HG03280 (cell line): ENCODE measurements around the gene CDK5RAP2.

Experiments used
- ATAC-seq: cut with Tn5 transposase; IDR thresholded peaks from one replicate; pipeline ENCODE4 v1.9.1; 2021; ENCODE audit warnings: mild to moderate bottlenecking, moderate library complexity; ENCODE audit not compliant: unreplicated experiment

The CDK5RAP2 gene

DNA sequence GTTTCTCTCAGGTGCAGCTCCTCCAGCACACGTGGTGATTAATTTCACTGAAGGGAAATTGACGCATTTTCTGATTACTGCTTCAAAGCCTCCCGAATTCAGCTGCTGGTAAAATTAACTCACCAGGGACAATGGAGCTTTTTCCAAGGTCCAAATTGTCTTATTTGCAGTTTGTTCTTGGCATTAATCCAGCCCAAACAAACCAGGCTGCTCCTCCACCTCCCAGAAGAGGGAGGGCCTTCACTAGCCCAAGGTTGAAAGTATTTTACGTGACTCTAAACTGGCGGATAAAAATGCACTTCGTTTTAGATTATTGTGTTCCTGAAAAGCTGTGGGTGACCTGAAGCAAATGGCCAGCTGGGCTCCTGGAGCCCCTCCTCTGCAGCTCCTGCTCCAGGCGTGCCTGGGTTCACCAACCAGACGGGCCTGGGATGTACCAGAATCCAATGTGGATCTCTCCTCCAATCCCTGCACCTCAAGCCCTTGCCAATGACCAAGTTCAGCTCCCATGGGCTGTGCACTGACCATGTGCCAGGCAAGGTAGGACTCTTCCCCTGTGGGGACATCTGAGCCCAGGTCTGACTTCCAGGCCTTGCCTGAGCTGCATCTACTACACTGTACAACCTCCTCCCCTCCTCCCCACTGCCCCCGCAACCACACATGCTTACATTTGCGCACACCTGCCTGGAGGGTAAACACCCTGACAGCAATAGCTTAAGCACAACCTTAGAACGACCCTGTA lies 193.4 kb downstream of the CDK5RAP2 start:
- no peak for ATAC-seq

DNA sequence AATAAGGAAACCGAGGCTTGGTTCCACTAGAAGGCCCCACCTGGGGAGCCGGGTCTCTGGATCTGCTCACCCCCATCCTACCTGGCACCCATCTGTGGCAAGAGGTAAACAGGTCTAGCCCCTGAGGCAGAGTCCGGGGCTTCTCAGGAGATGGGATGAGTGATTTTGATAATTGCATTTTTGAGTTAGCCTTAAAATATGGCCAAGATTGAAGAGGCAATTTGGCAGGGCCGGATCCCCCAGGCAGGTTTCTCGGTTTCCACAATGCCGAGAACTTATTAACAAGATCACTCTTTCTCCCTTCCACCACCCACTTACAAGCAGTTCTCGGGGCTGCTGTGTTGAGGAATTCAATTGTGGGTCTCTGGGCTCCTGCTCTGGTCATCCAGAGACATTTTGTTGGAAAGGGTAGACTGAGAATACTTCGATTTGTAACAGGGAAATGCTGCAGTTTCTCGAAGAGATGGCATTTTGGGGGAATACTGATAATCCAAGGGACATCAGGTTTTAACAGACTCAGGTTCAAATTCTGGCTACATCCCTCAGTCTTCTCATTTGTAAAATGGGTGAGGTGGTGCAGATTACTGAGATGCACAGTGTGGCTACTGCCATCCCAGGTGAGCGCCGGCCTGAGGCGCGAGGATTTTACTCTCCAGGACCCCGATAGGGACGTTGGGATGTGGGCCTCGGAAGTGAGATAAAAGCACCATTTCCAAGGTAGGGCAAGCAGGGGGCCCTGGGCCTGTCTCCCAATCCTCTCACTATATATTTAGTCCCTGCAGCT lies 194.2 kb downstream of the CDK5RAP2 start:
- ATAC-seq: no peak

DNA sequence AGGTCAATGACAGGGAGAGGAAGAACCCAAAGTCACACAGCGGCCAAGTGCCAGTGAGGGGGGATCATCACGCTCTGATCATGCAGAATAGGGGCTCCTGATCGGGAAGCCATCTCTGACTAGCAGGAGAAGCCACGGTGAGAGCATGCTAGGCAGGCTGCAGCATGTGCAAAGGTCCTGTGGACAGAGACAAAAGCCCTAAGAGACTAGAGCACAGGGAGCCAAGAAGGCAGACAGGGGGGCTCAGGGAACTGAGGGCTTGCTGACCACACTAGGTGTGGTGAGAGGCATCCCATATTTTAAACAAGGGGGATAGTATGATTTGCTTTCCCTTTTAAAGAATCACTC lies 195.1 kb downstream of the CDK5RAP2 start:
- no peak for ATAC-seq

DNA sequence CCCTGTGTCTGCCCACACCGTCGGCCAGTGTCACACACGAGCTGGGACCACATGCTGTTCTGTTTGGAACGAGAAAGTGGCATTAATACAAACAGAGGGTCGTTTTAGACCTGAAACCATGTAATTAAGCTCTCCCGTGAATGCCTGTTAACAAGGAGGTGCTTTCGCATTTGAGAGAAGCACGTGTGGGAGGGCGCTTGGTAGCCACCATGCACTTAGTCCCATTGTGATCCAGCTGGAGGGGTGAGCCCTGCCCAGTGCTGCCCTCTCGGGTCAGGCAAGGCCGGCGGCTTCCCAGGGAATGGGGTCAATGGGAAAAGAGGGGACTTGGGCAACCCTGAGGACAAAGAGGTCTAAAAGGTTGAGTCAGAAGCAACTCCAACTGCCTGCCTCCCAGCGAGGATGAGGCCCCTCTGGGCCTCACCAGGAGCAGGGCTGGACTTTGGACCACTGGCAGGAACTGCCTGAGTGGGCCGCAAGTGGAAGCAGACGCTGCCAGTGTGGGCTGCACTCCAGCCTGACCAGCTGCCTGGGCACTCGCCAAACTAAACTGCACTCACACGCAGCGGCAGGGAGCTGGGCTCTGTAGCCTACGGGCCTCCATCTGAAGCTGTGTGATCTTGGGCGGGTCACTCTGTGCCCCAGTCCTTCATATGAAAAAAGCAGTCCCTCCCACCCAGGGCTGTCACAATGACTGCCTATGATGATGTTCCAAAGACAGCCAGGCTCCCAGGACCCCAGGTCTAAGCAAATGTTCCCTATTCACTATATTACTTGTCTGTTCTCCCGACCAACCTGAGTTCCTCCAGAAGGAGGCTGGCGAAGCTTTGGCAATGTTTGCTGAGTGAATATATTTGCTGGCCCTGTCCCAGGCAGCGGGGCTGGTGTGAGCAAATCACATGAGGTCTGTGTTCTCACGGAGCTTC lies 195.7 kb downstream of the CDK5RAP2 start:
- no peak for ATAC-seq

DNA sequence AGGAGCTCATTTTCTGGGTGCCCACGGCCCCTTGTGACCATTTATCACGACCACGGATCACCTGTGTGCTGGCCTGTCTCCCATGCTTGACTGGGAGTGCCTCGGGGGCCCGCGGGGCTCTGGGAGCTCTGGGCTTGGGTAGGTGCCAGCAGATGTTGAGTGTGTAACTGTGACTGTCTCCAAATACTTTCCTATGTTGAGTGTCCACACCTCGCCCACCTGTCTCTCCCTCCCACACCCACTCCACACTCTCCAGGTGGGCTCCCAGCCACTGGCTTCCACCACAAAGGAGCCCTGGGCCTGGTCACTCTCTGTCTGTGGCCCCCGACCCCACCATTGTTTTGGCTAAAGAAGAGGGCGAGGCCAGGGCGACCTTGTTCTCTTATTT lies 196.4 kb downstream of the CDK5RAP2 start:
- ATAC-seq: no peak

DNA sequence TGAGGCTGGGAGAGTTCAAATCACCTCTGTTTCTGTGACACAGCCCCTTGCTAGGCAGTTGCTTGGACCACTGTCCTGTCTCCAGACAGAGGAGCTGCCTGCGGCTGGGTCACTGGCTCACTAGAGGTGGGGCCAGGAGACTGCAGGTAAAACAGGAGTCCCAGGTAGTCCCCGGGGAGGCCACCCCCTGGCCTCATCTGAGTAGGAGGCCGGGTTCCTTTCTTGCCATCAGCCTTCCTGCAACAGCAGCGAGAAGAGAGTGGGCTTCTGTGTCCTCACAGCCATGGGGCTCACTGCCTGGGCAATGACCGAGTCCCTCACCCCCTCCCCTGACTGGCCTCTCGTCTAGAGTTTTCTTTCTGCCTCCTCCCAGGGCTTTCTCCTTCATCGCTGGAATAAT lies 197.5 kb downstream of the CDK5RAP2 start:
- no peak for ATAC-seq

DNA sequence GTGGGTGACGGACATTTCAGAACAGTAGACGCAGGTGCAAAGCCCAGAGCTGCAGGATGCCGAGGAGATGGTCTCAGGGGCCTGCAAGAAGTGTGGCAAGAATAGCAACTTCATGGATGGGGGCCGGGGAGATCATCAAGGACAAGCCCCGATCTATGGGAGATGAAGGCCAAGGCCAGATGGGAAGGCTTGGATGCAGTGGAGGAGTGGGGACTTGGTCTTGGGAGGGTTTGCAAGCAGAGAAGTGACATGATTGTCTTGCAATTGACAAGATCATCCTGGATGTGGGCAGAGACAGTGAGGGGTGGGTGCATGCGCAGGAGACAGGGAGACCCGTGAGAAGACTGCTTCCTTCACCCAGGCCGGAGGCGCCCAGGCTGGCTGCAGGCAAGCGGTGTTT lies 198.1 kb downstream of the CDK5RAP2 start:
- ATAC-seq: no peak

DNA sequence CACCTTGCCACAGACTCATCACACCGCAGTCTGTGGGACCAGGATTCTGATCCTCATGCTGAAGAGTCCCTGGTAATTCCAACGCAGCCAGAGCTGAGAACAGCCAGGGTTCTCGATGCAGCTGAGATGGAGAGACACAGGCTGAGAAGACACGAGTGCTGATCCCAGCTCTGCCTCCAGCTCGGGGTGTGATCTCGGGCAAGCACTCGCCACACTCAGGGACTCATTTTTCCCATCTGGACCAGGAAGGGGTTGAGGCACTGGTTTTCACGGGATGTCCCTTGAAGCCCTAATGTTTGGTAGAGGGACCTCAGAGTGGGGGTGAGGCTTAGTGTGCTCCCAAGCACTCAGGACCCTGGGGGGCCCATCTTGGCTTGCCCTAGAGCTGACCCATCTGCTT lies 200.4 kb downstream of the CDK5RAP2 start:
- no peak for ATAC-seq

DNA sequence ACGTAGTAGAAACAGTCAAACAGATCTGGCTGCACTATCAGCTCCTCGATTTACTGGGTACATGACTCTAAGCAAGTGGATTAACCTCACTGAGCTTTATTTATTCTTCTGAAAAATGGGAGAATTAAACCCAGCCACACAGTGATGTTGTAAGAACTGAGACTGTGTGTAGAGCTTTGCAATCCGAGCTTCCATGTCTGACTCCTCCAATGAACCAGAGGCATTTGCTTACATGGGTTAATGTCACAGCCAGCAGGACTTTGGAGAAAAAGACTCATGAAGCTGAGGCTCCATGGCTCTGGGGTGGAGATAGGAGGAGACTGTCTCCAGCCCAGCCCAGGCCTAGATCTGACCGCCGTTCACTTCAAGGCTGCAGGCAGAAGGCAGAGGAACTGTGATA lies 201.3 kb downstream of the CDK5RAP2 start:
- ATAC-seq: no peak

DNA sequence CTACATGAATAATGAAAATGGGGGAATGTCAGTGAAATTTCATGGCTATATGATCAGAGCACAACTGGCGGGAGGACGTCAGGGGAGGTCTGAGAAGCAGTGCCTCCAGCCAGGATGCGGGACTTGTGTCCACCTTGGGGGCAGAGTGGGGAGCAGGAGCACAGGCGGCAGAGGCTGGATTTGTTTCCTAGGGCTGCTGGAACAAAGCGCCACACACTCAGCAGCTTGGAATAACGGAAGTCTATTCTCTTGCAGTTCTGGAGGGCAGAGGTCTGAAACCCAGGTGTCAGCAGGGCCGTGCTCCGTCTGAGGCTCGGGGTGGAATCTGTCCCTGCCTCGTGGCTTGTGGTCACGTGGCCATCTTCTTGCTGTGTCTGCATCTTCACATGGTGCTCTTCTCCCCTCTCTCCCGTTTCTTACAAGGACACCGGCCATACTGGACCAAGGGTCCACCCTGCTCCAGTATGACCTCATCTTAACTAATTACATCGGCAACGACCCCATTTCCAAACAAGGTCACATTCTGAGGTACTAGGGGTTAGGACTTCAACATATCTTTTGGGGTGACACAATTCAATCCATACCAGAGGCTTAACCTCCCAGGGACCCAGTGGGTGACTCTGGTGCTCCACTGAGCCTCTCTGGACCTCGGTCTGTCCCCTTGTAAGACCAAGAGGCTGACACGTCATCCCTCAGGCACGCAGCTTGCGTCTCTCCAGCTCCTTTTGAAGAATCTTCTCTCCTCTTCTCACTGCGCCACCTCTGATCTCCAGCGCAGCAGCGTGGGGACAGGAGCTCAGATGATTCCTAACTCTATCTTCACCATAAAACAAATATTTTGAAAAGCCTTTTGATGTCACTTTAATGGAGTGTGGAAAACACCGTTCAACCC lies 202.5 kb downstream of the CDK5RAP2 start:
- ATAC-seq: no peak

DNA sequence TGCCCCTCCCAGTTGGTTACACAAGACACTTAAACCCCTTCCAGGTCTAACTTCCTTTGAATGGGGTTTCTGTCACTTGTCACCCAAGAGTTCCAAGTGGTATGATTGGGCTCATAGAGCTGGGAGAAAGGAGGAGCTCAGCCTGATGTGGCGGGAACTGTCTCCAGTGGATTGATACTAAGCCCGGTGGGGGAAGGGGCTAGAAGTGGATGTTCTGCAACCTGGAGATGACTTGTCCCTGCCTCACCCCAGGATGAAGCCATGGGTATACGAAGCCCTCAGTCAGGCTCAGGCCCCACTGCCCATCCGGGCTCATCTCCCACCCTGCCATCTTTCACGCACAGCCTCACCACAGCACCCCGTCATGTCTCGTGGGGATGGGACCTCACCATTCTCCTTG lies 203.9 kb downstream of the CDK5RAP2 start:
- ATAC-seq: no peak

DNA sequence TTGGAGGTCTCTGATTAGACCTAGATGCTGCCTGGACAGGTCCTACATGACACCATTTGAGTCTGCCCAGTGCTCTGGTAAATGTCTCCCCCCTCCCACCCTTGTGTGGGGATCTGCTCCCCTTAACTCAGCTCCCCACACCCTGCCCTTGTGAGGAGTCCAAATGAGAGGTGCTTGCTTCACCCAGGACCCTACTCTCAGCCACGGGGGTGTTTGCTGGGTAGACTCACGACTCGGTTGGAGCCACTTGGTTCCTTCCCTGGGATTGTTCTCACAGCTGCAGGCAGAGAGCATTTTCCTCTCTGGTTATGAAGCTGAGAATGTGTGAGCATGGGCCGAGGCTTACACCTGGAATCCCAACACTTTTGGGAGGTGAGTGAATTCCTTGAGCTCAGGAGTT lies 204.7 kb downstream of the CDK5RAP2 start:
- ATAC-seq: no peak

DNA sequence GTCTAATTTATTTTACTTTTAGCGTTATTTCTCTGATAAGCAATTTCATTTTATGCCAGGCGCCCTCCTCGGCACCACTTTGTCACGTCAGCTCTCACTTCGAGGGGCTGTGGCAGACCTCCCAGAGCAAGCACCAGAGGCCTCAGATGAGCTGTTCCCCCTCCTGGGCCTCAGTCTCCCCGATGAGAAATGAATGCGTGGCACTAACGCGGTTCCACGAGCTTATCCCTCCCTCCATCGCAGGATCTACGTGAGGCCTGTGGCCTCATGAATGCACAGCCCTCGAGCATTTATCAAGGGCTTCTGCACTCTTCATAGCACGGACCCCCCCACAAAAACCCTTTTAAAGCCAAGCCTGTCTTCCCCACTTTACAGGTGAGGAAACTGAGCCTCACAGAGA lies 205.2 kb downstream of the CDK5RAP2 start:
- no peak for ATAC-seq

DNA sequence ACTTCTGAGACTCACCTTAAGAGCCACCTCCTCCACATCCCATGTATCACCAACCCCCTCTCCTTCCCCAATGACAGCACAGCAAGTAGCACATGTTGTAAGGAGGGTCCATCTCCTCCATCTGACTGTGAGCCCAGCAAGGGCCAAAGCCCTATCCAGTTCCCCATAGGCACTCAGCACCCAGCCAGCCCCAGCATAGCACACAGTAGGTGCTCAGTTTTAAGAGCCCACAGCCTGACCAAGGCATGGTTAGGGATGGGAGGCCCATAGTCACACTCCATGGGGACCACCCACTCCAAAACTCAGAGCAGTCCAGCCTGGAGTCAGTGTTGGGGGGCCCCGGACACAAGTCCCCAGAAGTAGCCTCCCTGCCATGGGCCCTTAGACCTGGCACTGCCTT lies 205.7 kb downstream of the CDK5RAP2 start:
- ATAC-seq: no peak

DNA sequence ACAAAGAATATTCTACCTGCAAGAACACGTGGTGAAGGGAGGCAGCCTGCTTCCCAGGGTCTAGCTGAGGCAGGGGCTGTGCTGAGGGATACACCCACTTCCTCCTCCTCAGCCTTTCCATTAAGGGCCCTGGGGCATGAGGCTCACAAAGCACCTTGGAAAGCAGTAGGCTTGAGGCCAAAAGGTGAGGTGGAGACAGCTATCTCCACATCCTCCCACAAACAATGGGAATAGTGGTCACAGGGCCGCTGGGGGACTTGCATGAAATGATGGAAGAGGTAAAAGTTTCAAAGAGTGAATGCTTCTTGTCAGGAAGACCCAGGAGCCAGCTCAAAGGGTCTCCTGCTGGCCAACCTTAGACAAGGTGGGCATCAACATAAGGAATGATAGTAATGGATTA lies 207.9 kb downstream of the CDK5RAP2 start:
- no peak for ATAC-seq

DNA sequence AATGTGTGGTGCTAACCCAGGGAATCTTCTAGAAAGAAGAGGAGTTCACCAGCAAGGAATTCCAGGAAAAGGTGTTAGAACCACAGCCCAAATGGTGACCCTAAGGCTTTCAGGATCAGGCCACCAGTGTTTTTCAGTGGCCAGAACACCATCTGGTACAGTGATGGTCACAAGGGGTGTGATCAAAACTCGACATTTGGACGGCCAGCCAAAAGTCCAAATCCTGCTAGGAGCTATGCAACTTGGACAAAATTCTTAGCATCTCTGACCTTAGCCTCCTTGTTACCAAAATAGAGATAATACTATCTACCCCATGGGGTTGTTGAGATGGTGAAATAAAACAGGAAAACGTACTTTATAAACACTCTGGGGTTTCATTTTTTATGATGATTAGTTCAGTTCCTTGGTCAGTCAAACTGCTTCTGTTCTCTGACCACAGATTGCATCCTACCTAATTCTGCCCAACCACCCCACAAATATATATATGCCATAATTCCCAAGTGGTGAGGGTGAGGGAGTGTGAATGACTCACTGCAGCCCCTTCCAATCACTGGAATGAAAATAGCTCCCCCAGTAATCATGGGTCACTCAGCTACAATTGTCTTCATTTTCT lies 210.3 kb downstream of the CDK5RAP2 start:
- ATAC-seq: no peak

DNA sequence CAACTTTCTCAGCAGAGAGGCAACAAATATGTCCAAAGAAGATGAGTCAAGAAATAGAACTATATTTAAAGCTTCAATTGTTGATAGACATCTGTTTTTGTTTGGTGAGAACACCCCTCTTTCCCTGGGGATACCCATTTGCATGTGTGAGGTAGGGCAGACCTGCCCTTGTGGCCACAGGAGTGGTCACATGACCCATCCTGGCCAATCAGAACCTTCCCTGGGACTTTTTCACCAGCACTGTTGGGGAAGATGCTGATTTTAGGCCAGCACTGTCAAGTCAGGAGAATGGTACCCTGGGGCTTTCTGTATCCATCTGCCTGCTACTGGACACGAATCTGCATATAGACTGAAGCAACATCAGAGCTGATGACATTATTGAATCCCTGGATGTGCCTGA lies 211.2 kb downstream of the CDK5RAP2 start:
- ATAC-seq: no peak

DNA sequence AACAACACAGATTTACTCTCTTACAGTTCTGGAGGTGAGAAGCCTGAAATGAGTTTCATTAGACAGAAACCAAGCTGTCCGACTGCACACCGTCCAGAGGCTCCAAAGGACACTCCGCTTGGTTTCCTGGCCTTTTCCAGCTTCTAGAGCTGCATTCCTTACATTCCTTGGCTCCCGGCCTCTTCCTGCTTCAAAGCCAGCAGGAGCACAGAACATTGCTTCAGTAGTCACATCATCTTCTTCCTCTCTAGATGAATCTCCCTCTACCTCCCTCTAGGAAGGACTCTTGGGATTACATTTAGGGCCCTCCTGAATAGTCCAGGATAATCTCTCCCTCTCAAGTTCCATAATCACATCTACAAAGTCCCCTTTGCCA lies 213.3 kb downstream of the CDK5RAP2 start:
- ATAC-seq: no peak

DNA sequence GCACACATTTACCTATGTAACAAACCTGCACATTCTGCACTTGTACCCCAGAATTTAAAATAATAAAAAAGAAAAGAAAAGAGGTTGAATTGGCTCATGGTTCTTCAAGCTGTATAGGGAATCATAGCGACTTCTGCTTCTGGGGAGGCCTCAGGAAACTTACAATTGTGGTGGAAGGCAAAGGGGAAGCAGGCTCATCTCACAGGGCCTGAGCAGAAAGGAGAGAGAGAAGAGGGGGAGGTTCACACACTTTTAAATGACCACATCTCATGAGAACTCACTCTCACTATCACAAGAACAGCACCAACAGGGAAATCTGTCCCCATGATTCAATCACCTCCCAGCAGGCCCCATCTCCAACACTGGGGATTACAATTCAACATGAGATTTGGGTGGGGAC lies 214.6 kb downstream of the CDK5RAP2 start:
- no peak for ATAC-seq

DNA sequence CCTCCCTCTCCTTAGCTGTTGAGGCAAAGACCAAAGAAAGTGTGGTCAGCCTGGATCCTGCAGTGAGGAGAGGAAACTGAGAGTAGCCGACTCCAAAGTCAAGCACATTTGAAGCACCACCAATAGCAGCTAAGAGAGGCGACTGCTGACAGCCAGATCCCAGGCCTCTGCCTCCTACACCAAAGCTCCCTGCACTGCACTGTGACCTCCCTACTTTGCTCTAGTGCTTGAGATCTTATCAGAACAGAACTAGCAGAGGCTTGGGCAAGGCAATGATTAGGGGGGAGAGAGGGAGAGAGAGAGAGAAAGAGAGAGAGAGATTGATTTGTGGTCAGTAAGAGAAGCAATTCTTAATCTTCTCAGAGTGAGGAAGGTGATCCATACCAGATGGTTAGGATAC lies 216.3 kb downstream of the CDK5RAP2 start:
- no peak for ATAC-seq
